ENCODE results near the gene TMEM221.
A peak's percentile ranks its signal among the peaks of the same experiment; 100 is the strongest.

Gene TMEM221

GRCh38 chr19:17448131-17448967 is at the start of gene TMEM221:
Gene TMEM221 (minus strand): TSS chr19:17448668. CDS start chr19:17448462, 206 bp downstream.
- no peak within 1 kb of the TSS; the same call in 1 of the 2 replicates for H3K4me3 ChIP-seq (replicated peaks; ENCODE audit: low read depth, low read length)
- peak; percentile 41 for DNase-seq (ENCODE audit: extremely low read depth, insufficient read length)
- no peaks in the 10 kb centered on the region for H3K36me3 ChIP-seq (ENCODE audit: control insufficient read depth, insufficient read depth, low read length)
- H3K27me3 ChIP-seq (replicated peaks; ENCODE audit: control insufficient read depth, insufficient read depth, low read length): no peaks in the 10 kb centered on the region
- peak; percentile 48 for TF ChIP-seq CTCF (IDR thresholded peaks at IDR 0.05; ENCODE audit: insufficient read depth, low read length, poor library complexity, severe bottlenecking)

GRCh38 chr19:17497149-17497798 is 48.8 kb upstream of the TMEM221 start:
- H3K4me3 ChIP-seq (replicated peaks; ENCODE audit: low read depth, low read length): no peak overlapping the region
- H3K27me3 ChIP-seq (replicated peaks; ENCODE audit: control insufficient read depth, insufficient read depth, low read length): no peaks in the 10 kb centered on the region
- no peaks in the 10 kb centered on the region; the same call in 1 of the 2 replicates for H3K36me3 ChIP-seq (ENCODE audit: control insufficient read depth, insufficient read depth, low read length)
- TF ChIP-seq CTCF (IDR thresholded peaks at IDR 0.05; ENCODE audit: insufficient read depth, low read length, poor library complexity, severe bottlenecking): no peak
- DNase-seq (ENCODE audit: extremely low read depth, insufficient read length): no peak

GRCh38 chr19:17496337-17496997 is 48.0 kb upstream of the TMEM221 start:
- no peaks in the 10 kb centered on the region for H3K27me3 ChIP-seq (replicated peaks; ENCODE audit: control insufficient read depth, insufficient read depth, low read length)
- peak; percentile 85 for DNase-seq (ENCODE audit: extremely low read depth, insufficient read length)
- H3K36me3 ChIP-seq (ENCODE audit: control insufficient read depth, insufficient read depth, low read length): no peaks in the 10 kb centered on the region; the same call in 1 of the 2 replicates
- peak; percentile 100 for TF ChIP-seq CTCF (IDR thresholded peaks at IDR 0.05; ENCODE audit: insufficient read depth, low read length, poor library complexity, severe bottlenecking)
- H3K4me3 ChIP-seq (replicated peaks; ENCODE audit: low read depth, low read length): no peak overlapping the region

- H3K4me3 ChIP-seq (replicated peaks; ENCODE audit: low read depth, low read length): no peak overlapping the region
- H3K27me3 ChIP-seq (replicated peaks; ENCODE audit: control insufficient read depth, insufficient read depth, low read length): no peaks in the 10 kb centered on the region
- DNase-seq (ENCODE audit: extremely low read depth, insufficient read length): no peak
Measured at GRCh38 chr19:17495639-17496296, 47.3 kb upstream of the TMEM221 start.

More at GRCh38 chr19:17495639-17496296, 47.3 kb upstream of the TMEM221 start:
- no peaks in the 10 kb centered on the region; the same call in 1 of the 2 replicates for H3K36me3 ChIP-seq (ENCODE audit: control insufficient read depth, insufficient read depth, low read length)
- TF ChIP-seq CTCF (IDR thresholded peaks at IDR 0.05; ENCODE audit: insufficient read depth, low read length, poor library complexity, severe bottlenecking): no peak

Measured in GM06990 (cell line).